HepG2 (cell line): ENCODE measurements around the gene GLYR1. TPM values are rescaled to one million over a fixed set of nuclear protein-coding genes. Genes with fewer than 3 reads are reported as not detected.

Experiments used
- ATF2 ChIP-seq: sonication (generic); formaldehyde crosslinking; IDR thresholded peaks from 2 replicates; pipeline ENCODE4 v1.4.0; 2020; ENCODE audit warnings: missing genetic modification reagents
- BRF2 ChIP-seq: sonication (generic); formaldehyde crosslinking; IDR thresholded peaks from 2 replicates; pipeline ENCODE4 v1.8.1; 2022; ENCODE audit warnings: mild to moderate bottlenecking, missing genetic modification reagents
- CHD4 ChIP-seq: fragments of 200-600 bp; sonication (generic); IDR thresholded peaks from 2 replicates; pipeline ENCODE4 v1.7.0; 2017; ENCODE audit warnings: mild to moderate bottlenecking, low read length, borderline replicate concordance
- FOXM1 ChIP-seq: sonication (generic); formaldehyde crosslinking; IDR thresholded peaks from 2 replicates; pipeline ENCODE4 v1.5.0; 2020; ENCODE audit warnings: missing genetic modification reagents
- HNRNPK ChIP-seq: fragments of 200-400 bp; formaldehyde crosslinking; IDR thresholded peaks from 2 replicates; pipeline ENCODE4 v1.6.1; 2018; ENCODE audit warnings: low read length, low read depth, moderate library complexity, mild to moderate bottlenecking; ENCODE audit not compliant: poor library complexity, severe bottlenecking
- HNRNPLL ChIP-seq: fragments of 200-400 bp; formaldehyde crosslinking; IDR thresholded peaks from 2 replicates; pipeline ENCODE4 v1.6.1; 2017; ENCODE audit warnings: mild to moderate bottlenecking, low read depth, low read length; ENCODE audit not compliant: poor library complexity, severe bottlenecking
- HOXD1 ChIP-seq: sonication (generic); formaldehyde crosslinking; IDR thresholded peaks from 2 replicates; pipeline ENCODE4 v1.5.0; 2020; ENCODE audit warnings: missing genetic modification reagents
- MATR3 ChIP-seq: sonication (generic); formaldehyde crosslinking; IDR thresholded peaks from 2 replicates; pipeline ENCODE4 v1.4.0; 2020; ENCODE audit warnings: missing genetic modification reagents
- MTERF4 ChIP-seq: sonication (generic); formaldehyde crosslinking; IDR thresholded peaks from 2 replicates; pipeline ENCODE4 v1.8.0; 2023; ENCODE audit warnings: mild to moderate bottlenecking, missing genetic modification reagents
- NFATC3 ChIP-seq: sonication (generic); formaldehyde crosslinking; IDR thresholded peaks from 2 replicates; pipeline ENCODE4 v1.5.1; 2020; ENCODE audit warnings: mild to moderate bottlenecking, missing genetic modification reagents
- SP1 ChIP-seq, 2 experiments: fragments of 450-650 bp in 1 of 2; sonication (generic) in 1 of 2; formaldehyde crosslinking in 1 of 2; IDR thresholded peaks; 2 replicates each; pipeline versions ENCODE4 v1.4.0 to v1.6.1; 2016 to 2020; ENCODE audit warnings: missing genetic modification reagents in 1 of 2
- TFDP2 ChIP-seq: sonication (generic); formaldehyde crosslinking; IDR thresholded peaks from 2 replicates; pipeline ENCODE4 v1.4.0; 2020; ENCODE audit warnings: missing genetic modification reagents
- THAP11 ChIP-seq: IDR thresholded peaks from 2 replicates; pipeline ENCODE4 v1.6.1; 2016; ENCODE audit warnings: missing biosample characterization, missing genetic modification reagents
- ZFY ChIP-seq: sonication (generic); formaldehyde crosslinking; IDR thresholded peaks from 2 replicates; pipeline ENCODE4 v1.4.0; 2020; ENCODE audit warnings: missing genetic modification reagents
- ZNF274 ChIP-seq: sonication (generic); formaldehyde crosslinking; IDR thresholded peaks from 2 replicates; pipeline ENCODE4 v1.5.1; 2020; ENCODE audit warnings: mild to moderate bottlenecking, missing genetic modification reagents
- ZNF343 ChIP-seq: sonication (generic); formaldehyde crosslinking; IDR thresholded peaks from 2 replicates; pipeline ENCODE4 v1.4.0; 2020; ENCODE audit warnings: mild to moderate bottlenecking, missing genetic modification reagents
- ZNF503 ChIP-seq: sonication (generic); formaldehyde crosslinking; IDR thresholded peaks from 2 replicates; pipeline ENCODE4 v1.4.0; 2020; ENCODE audit warnings: missing genetic modification reagents
- ZNF512 ChIP-seq: sonication (generic); formaldehyde crosslinking; IDR thresholded peaks from 2 replicates; pipeline ENCODE4 v1.4.0; 2020; ENCODE audit warnings: mild to moderate bottlenecking, missing genetic modification reagents
- ZNF562 ChIP-seq: sonication (generic); formaldehyde crosslinking; IDR thresholded peaks from 2 replicates; pipeline ENCODE4 v1.8.0; 2022; ENCODE audit warnings: missing genetic modification reagents, borderline replicate concordance
- ZNF563 ChIP-seq: sonication (generic); formaldehyde crosslinking; IDR thresholded peaks from 2 replicates; pipeline ENCODE4 v1.8.0; 2022; ENCODE audit warnings: mild to moderate bottlenecking, moderate library complexity, missing genetic modification reagents
- ZNF772 ChIP-seq: sonication (generic); formaldehyde crosslinking; IDR thresholded peaks from 2 replicates; pipeline ENCODE4 v1.5.0; 2020; ENCODE audit warnings: mild to moderate bottlenecking, missing genetic modification reagents
- ZNF780A ChIP-seq: sonication (generic); formaldehyde crosslinking; IDR thresholded peaks from 2 replicates; pipeline ENCODE4 v1.8.0; 2022; ENCODE audit warnings: mild to moderate bottlenecking, missing genetic modification reagents, moderate library complexity
- polyA plus RNA-seq, 8 experiments: library from polyadenylated mRNA; depleted of rRNA in 3 of 8; stranded (reverse) in 7 of 8; unstranded in 1 of 8; fragments of >200 nt; fragmentation: Illumina TruSeq in 4 of 8; extraction: Trizol in 4 of 8; gene quantifications; 2 replicates each; pipeline versions ENCODE4 v1.2.1 to v1.2.3, GENCODE V29; 2011 to 2016; ENCODE audit warnings: low read depth in 4 of 8, missing spikeins in 1 of 8, mixed read lengths in 1 of 8; ENCODE audit not compliant: insufficient read depth in 1 of 8
- total RNA-seq, 5 experiments: library from RNA; depleted of rRNA; stranded (reverse); fragments of >200 nt; fragmentation: Illumina TruSeq; extraction: Trizol; gene quantifications; 2 replicates each; pipeline ENCODE4 v1.2.3, GENCODE V29; 2016; ENCODE audit warnings: low read depth in 1 of 5

The GLYR1 gene
- total and polyA plus RNA-seq, 2 of the 13 experiments (the other 11 are each of a cell fraction or from before 2014, with no cell fraction given): 28.3 to 48.7 TPM

GRCh38 chr16:4802659-4803287 is 44.3 kb downstream of the GLYR1 start (continued):
- TF ChIP-seq HOXD1 (CRISPR knock-in tag) (no peak), CHD4 (no peak), HNRNPK (no peak), ZNF274 (0 out of 2 replicates have a peak, but pooled peaks have one; percentile 3), THAP11 (CRISPR knock-in tag) (peak; percentile 66; the same call in 1 of the 2 replicates), ZNF562 (no peak), ZNF772 (CRISPR knock-in tag) (peak; percentile 15; the same call in 1 of the 2 replicates), TFDP2 (CRISPR knock-in tag) (no peak; the same call in 1 of the 2 replicates), ZNF343 (CRISPR knock-in tag) (no peak), FOXM1 (CRISPR knock-in tag) (no peak), NFATC3 (no peak), ATF2 (CRISPR knock-in tag) (no peak), ZNF512 (CRISPR knock-in tag) (no peak), SP1 (IDR thresholded peaks at IDR 0.05) (no peak), SP1 (CRISPR knock-in tag; IDR thresholded peaks at IDR 0.05) (peak; percentile 30; the same call in 1 of the 2 replicates), ZNF503 (no peak), BRF2 (no peak), HNRNPLL (no peak), ZNF563 (CRISPR knock-in tag) (no peak), ZNF780A (no peak), MATR3 (CRISPR knock-in tag) (no peak), MTERF4 (no peak), ZFY (CRISPR knock-in tag) (no peak)
